ENCODE data around the gene S100PBP. TPM values are rescaled to one million over a fixed set of nuclear protein-coding genes. Genes with fewer than 3 reads are reported as not detected.

The S100PBP gene
- total and polyA plus RNA-seq, 2 of the 13 experiments (the other 11 are each of a cell fraction or from before 2014, with no cell fraction given): 20.4 to 26.1 TPM

DNA sequence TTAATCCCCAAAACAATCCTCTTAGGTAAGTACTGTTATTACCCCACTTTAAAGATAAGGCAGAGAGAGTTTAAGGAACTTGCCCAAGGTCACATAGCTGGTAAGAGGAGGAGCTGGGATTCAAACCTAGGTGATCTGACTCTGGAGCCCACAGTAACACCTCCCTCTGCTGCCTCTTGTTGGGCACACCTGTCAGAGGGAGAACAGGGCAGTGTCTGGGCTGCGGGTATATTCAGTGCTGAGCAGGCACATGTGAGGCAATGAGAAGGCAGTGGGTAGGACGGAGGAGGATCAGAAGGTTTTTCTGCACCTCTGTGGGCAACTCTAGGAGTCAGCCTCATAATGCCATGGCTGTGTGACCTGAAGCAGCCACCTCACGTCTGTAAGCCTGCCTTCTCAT lies 70.7 kb downstream of the S100PBP start:
- Histone ChIP-seq H4K20me1 (ENCODE audit: insufficient read depth, low read length) (0 out of 2 replicates have a peak, but pooled peaks cover 4% of the 10 kb centered on the region), H3K4me1 (ENCODE audit: insufficient read depth, low read length) (no peaks in the 10 kb centered on the region), H3K4me3 (replicated peaks in 1 of 3; ENCODE audit: insufficient read depth in 1 of 3, low read depth in 2 of 3, low read length in 3 of 3) (no peak overlapping the region), H3K36me3 (replicated peaks in 1 of 2; ENCODE audit: control insufficient read depth in 1 of 2, insufficient read depth in 2 of 2, low read length in 2 of 2) (no peaks in the 10 kb centered on the region), H3K27ac (ENCODE audit: extremely low read length, insufficient read depth, low read length) (no peak overlapping the region), H3K79me2 (ENCODE audit: insufficient read depth, low read length) (no peaks in the 10 kb centered on the region), H2AFZ (ENCODE audit: low read length) (no peak overlapping the region), H3K4me2 (ENCODE audit: low read depth, low read length) (no peak overlapping the region), H3K27me3 (ENCODE audit: control insufficient read depth in 1 of 2, insufficient read depth in 2 of 2, low read length in 2 of 2) (peaks cover 10 to 68% of the 10 kb centered on the region in 2 experiments; a peak in 4 of 5 replicates), H3K9ac (ENCODE audit: insufficient read depth, low read depth, low read length) (no peak overlapping the region), H3K9me3 (ENCODE audit: low read length) (no peaks in the 10 kb centered on the region)
- BruUV-seq (replicated peaks): no TSS peak
- in situ Hi-C loops (cut with HindIII; ENCODE audit: extremely low pct_ligation_motif_present, low pct_unique_long_range_greater_than_20kb): no loop called here
- no peak for ATAC-seq
- POLR2A ChIA-PET: no interaction called here
- no peak for DNase-seq (ENCODE audit: low spot score)
- CTCF ChIA-PET (ENCODE audit: low intra/inter-chr PET ratio, low total read pairs): no interaction called here
- TF ChIP-seq KDM2A (CRISPR knock-in tag; IDR thresholded peaks at IDR 0.05; ENCODE audit: borderline replicate concordance, low read depth) (no peak), ZMAT3 (CRISPR knock-in tag; conservative IDR thresholded peaks at IDR 0.05) (no peak), ZNF451 (CRISPR knock-in tag; IDR thresholded peaks at IDR 0.05) (no peak), KLF13 (CRISPR knock-in tag; IDR thresholded peaks at IDR 0.05) (no peak), ZNF350 (CRISPR knock-in tag; IDR thresholded peaks at IDR 0.05; ENCODE audit: borderline replicate concordance, low read depth) (no peak), ZSCAN25 (CRISPR knock-in tag; IDR thresholded peaks at IDR 0.05) (no peak), GFI1 (CRISPR knock-in tag; IDR thresholded peaks at IDR 0.05; ENCODE audit: borderline replicate concordance) (no peak), SP5 (CRISPR knock-in tag; IDR thresholded peaks at IDR 0.05; ENCODE audit: borderline replicate concordance, low read depth) (no peak), ZNF234 (CRISPR knock-in tag; conservative IDR thresholded peaks at IDR 0.05) (no peak), RFXAP (CRISPR knock-in tag; IDR thresholded peaks at IDR 0.05; ENCODE audit: borderline replicate concordance) (no peak)
- FAIRE-seq: no peak
- 25% methylated on average over 2 of the region's 3 CpGs for WGBS (ENCODE audit: low lambda C conversion rate)
- intact Hi-C loops (cut with micrococcal nuclease; ENCODE audit: unreplicated experiment): no loop called here
